ENCODE data around the gene PCK1. TPM values are rescaled to one million over a fixed set of nuclear protein-coding genes. Genes with fewer than 3 reads are reported as not detected.

Gene PCK1
- total and polyA plus RNA-seq, 2 of the 8 experiments (the other 6 are each of a cell fraction or from before 2014, with no cell fraction given): not detected

- H3K9ac ChIP-seq (replicated peaks in 1 of 4; ENCODE audit: extremely low read depth in 1 of 4, low read depth in 3 of 4, low read length in 3 of 4): no peak overlapping the region
- H3K27ac ChIP-seq (ENCODE audit: low read depth, low read length): no peak overlapping the region
- no peak overlapping the region for H3K4ac ChIP-seq (replicated peaks; ENCODE audit: insufficient read length, low read depth, low read length)
- FAIRE-seq (no peak), DNase-seq (ENCODE audit: low read depth in 1 of 2, low spot score in 2 of 2) (no peak)
- 84% methylated on average over 5 of the region's 5 CpGs; no CpG with 5 or more reads in 1 of the 2 experiments for WGBS, 2 experiments (ENCODE audit: extremely low coverage in 1 of 2, insufficient coverage in 1 of 2, insufficient read length in 1 of 2, insufficient replicate concordance in 2 of 2, low coverage in 1 of 2, low lambda C conversion rate in 2 of 2, missing lambda C conversion rate in 1 of 2)
- ChIA-PET POLR2A (ENCODE audit: partially characterized antibody) (no interaction called here), CTCF (ENCODE audit: partially characterized antibody) (interaction anchor here (0.8 to 1.6 kb wide), 13 partner anchors 9 to 602 kb away, joined by 3 to 12 read pairs (median 4); no protein-coding TSS in a partner anchor)
- H2BK20ac ChIP-seq (ENCODE audit: low read length): no peak overlapping the region
- H3K14ac ChIP-seq (ENCODE audit: insufficient read length): no peak overlapping the region
- peaks cover 0 to 1% (median 0%) of the 10 kb centered on the region in 4 experiments; a peak in 1 of 7 replicates for H3K4me1 ChIP-seq (replicated peaks in 1 of 4; ENCODE audit: control insufficient read depth in 3 of 4, insufficient read depth in 4 of 4, low read length in 3 of 4)
- no peak overlapping the region for H2AK5ac ChIP-seq (ENCODE audit: low read depth, low read length)
- no peak overlapping the region for H3K23ac ChIP-seq (ENCODE audit: insufficient read length)
- H3K9me3 ChIP-seq (ENCODE audit: insufficient read depth in 2 of 2, low read depth in 1 of 2, low read length in 1 of 2): no peaks in the 10 kb centered on the region
- H2BK12ac ChIP-seq (ENCODE audit: low read depth, low read length): no peak overlapping the region
- no peaks in the 10 kb centered on the region for H3K36me3 ChIP-seq (ENCODE audit: control insufficient read depth in 2 of 4, insufficient read depth in 4 of 4, low read length in 3 of 4)
- H2BK15ac ChIP-seq (ENCODE audit: low read length): no peak overlapping the region
- H3K4me3 ChIP-seq (ENCODE audit: extremely low read depth in 1 of 4, insufficient read depth in 2 of 4, low read depth in 3 of 4, low read length in 4 of 4): no peak overlapping the region
- H3K18ac ChIP-seq (ENCODE audit: extremely low read depth, low read length): no peak overlapping the region
- no peaks in the 10 kb centered on the region for H3K79me2 ChIP-seq (ENCODE audit: control insufficient read depth in 1 of 2, insufficient read depth in 2 of 2, low read length in 2 of 2)
- no peak overlapping the region for H3K56ac ChIP-seq (replicated peaks; ENCODE audit: insufficient read length, low read depth, low read length)
- no peak overlapping the region for H2AFZ ChIP-seq (ENCODE audit: low read length)
- no peak overlapping the region for H2BK5ac ChIP-seq (ENCODE audit: low read depth, low read length)
- H3K27me3 ChIP-seq (replicated peaks in 1 of 4; ENCODE audit: control insufficient read depth in 3 of 4, extremely low read depth in 1 of 4, insufficient read depth in 3 of 4, low read length in 3 of 4): no peaks in the 10 kb centered on the region
- no peaks in the 10 kb centered on the region for H4K20me1 ChIP-seq (replicated peaks in 1 of 2; ENCODE audit: control insufficient read depth in 1 of 2, insufficient read depth in 2 of 2, low read length in 2 of 2)
- H3K79me1 ChIP-seq (ENCODE audit: low read depth, low read length): no peaks in the 10 kb centered on the region
- H4K8ac ChIP-seq (ENCODE audit: extremely low read depth, insufficient read depth, low read length): no peak overlapping the region
- no peaks in the 10 kb centered on the region for H3K23me2 ChIP-seq (ENCODE audit: low read depth, low read length)
- no peak overlapping the region for H2BK120ac ChIP-seq (replicated peaks; ENCODE audit: low read depth, low read length)
- H4K5ac ChIP-seq (ENCODE audit: insufficient read length, low read depth, low read length): no peak overlapping the region
- H3K4me2 ChIP-seq (ENCODE audit: insufficient read depth in 1 of 2, low read depth in 2 of 2, low read length in 2 of 2): no peak overlapping the region
- no peak overlapping the region for H4K91ac ChIP-seq (replicated peaks; ENCODE audit: insufficient read length, low read length)
- TF ChIP-seq JUND (IDR thresholded peaks at IDR 0.05; ENCODE audit: low read length): no peak
- TF ChIP-seq BRCA1 (IDR thresholded peaks at IDR 0.05; ENCODE audit: low read depth, low read length): no peak
- no peak for TF ChIP-seq SP2 (IDR thresholded peaks at IDR 0.05; ENCODE audit: low read length)
- TF ChIP-seq HDAC2 (IDR thresholded peaks at IDR 0.05; ENCODE audit: borderline replicate concordance in 1 of 2, low read depth in 2 of 2, low read length in 2 of 2): no peak
- no peak for TF ChIP-seq ATF3 (IDR thresholded peaks at IDR 0.05; ENCODE audit: insufficient read depth, low read depth, low read length)
- TF ChIP-seq FOSL1 (IDR thresholded peaks at IDR 0.05; ENCODE audit: insufficient read depth, low read depth, low read length): no peak
- TF ChIP-seq RFX5 (IDR thresholded peaks at IDR 0.05; ENCODE audit: borderline replicate concordance, low read depth, low read length): no peak
- TF ChIP-seq YY1 (IDR thresholded peaks at IDR 0.05; ENCODE audit: low read depth, low read length): no peak
- no peak for TF ChIP-seq CEBPB (IDR thresholded peaks at IDR 0.05; ENCODE audit: low read depth, low read length)
- no peak for TF ChIP-seq EP300 (IDR thresholded peaks at IDR 0.05; ENCODE audit: borderline replicate concordance in 1 of 2, low read depth in 2 of 2, low read length in 2 of 2)
- TF ChIP-seq CREB1 (IDR thresholded peaks at IDR 0.05): no peak
- no peak for TF ChIP-seq HDAC6 (IDR thresholded peaks at IDR 0.05; ENCODE audit: low read depth, low read length)
- TF ChIP-seq JUN (IDR thresholded peaks at IDR 0.05; ENCODE audit: low read depth, low read length): no peak
- TF ChIP-seq RBBP5 (IDR thresholded peaks at IDR 0.05; ENCODE audit: borderline replicate concordance, low read depth, low read length): no peak
Observed at GRCh38 chr20:57605878-57606277, 45.0 kb downstream of the PCK1 start.

Measured in H1 (cell line).